Right ventricle myocardium superior (tissue), 1 donor: ENCODE measurements around the gene TNIP3. TPM values are rescaled to one million over a fixed set of nuclear protein-coding genes. Genes with fewer than 3 reads are reported as not detected.

Source experiments
- ATAC-seq: fragments of 200-7000 bp; cut with Tn5 transposase; one replicate; pipeline ENCODE4 v1.9.1; 2020; ENCODE audit warnings: mild to moderate bottlenecking; ENCODE audit not compliant: poor library complexity
- DNase-seq: peaks from one replicate; pipeline ENCODE4 v3.0.0-alpha.2; 2020
- intact Hi-C: fragments of 100-400 bp; cut with DNase I; formaldehyde crosslinking; loops from one replicate; pipeline ENCODE4 v1.11.2; 2022
- total RNA-seq: library from RNA; stranded (reverse); fragmentation: NEBNext Ultra II Directional; extraction: Animal tissue kit (Norgen Biotek cat#: 25700); gene quantifications from one replicate; pipeline ENCODE4 v1.2.1, GENCODE V29; 2021
- donor health status: DM: no; HTN: yes; CAD: no; lungs with severe emphysema.

TNIP3 gene
- total RNA-seq, 1 donor from 2014 or later: not detected

DNA sequence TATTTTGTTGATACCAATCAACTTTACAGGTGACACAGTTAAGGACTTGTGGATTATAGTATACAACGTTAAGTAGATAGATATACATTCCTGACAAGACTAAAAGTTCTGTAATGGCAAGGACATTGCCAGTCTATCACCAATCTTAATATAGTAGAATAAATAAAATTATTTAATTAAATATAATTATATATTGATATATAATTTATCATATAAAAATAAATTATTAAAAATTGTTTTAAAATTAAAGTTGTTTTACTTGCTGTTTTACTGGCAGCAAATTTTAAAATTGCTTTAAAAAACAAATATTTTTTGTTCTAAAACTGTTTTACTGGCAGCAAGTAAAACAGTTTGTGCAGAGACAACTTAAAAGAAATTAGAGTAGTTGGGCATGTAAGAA lies 18.7 kb downstream of the TNIP3 start:
- no peak for ATAC-seq
- intact Hi-C loops: no loop called here
- DNase-seq: no peak

DNA sequence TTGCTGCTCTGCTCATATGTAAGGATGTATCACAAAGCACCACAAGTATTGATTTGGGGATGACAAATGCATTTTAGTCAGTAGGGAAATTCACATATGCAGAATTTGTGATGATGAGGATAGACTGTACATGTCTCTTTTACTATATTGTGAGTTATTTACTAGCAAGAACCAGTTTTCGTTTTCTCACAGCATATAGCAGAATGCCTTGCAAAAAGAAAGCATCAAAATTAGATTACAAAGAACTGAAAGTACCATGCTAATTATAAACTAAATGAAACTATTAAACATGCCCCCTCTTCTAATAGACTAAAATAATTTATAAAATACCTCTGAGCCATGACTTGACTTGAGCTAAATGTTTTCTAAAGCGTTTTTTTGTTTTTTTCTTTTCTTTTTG lies 20.1 kb downstream of the TNIP3 start:
- no peak for DNase-seq
- intact Hi-C loops: no loop called here
- ATAC-seq: no peak

DNA sequence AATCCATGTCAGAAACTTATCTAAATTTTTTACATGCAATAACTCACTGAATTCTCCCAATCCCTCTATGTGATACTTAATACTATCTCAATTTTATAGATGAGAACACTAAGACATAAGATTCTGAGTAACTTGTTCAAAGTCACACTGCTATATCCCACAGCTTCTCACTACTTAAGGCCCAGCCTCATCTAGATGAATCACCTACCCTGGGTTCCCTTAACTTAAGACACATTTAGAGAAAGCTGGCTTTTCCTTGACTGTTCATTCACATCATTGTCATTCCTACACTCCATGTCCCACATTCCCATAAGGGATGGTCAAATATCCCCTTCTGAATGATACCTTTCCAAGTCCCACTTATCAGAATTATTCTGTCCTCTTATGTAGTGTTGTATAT lies 21.0 kb downstream of the TNIP3 start:
- ATAC-seq (no peak), DNase-seq (no peak)
- intact Hi-C loops: no loop called here

DNA sequence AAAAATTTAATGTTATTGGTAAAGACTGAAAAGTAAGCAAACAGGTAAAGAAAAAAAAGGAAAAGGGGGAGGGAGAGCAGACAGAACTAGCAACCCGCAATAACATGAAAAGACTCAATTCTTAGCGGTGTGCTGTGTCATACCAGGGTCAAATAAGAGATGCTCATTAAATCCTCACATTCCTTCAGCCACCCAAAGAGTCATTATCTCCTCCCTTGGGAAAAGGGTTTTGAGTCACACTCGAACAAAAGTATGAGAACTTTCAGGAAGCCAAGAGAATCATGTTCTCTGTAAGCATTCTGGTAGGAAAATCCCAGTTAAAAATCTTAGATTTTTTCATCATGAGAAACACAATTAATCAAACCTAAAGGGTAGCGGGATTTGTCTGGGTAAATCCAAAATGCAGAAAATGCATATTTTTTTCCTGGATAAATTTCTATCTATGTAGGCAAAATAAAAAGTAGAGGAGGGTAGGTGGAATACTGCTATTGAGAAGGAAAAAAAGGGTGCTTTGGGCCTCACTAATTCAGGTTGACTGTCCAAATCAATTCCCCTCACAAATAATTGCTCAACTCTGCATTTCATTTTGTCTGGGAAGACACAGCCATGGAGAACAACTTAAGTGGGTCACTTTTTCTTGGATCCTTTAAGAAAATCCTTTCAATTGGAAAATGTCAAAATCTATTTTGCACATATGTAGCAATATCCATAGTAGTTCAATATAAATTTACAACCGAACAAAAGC lies 23.2 kb downstream of the TNIP3 start:
- intact Hi-C loops: no loop called here
- ATAC-seq: no peak
- DNase-seq: no peak

DNA sequence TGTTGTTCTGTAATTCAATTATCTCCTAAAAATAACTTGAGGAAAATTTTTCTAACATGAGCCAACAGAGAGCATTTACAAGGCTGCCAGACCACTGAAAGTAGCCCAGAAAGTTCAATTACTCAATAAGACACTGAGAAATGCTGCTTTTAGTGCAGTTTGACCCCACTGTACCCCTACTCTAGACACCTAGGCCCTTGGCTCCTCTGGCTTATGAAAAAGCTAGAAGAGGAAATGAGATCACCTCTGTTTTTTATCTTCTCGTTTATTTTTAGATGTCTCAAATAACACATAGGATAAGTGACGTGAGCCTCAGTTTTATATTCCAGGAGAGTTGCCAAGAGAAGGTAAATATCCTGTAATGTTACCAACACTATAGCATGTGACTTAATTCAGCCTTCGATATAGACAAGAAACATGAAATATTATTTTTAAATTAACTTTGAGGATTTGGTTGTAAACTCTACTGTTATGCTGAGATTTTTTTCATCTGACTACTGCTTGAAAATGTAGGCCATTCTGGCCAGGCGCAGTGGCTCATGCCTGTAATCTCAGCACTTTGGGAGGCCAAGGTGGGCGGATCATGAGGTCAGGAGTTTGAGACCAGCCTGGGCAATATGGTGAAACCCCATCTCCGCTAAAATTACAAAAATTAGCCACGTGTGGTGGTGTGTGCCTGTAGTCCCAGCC lies 24.4 kb downstream of the TNIP3 start:
- no peak for DNase-seq

DNA sequence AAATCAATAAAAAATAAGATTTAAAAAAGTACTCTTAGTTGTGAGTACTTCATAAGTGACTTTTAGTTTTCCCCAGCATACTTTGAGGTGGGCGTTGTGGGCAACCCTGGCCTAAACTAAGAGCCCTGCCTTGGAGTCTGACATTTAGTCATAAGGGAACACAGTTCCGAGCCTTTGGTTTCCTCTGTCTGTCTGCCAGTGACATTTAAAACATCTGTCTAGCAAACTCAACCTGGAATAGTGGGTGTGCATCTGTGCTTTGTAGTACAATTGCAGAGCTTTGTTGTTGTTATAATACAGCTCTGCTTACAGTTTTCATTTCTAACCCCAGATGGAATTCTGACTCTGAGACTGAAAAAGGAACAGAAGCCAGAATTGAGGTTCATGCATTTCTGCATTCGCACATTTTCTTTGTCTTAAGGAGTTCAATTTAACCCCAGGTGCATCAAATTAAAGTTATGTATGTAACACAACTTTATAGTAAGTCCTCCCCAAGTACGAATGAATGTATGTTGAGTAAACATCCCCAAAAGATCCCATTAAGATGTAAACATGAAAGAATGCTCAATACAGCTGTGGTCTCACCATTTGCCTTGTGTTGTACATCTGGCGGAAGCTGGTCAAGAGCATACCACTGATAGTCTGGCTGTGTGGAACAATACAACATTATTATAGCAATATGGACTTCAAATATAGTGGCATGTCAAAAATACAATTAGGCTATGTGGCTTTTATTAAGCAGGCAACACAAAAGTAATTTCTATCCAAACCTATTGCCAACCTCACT lies 25.9 kb downstream of the TNIP3 start:
- ATAC-seq (no peak), DNase-seq (no peak)
- intact Hi-C loops: no loop called here

More for the DNA sequence above, 24.4 kb downstream of the TNIP3 start:
- intact Hi-C loops: no loop called here
- ATAC-seq: no peak

DNA sequence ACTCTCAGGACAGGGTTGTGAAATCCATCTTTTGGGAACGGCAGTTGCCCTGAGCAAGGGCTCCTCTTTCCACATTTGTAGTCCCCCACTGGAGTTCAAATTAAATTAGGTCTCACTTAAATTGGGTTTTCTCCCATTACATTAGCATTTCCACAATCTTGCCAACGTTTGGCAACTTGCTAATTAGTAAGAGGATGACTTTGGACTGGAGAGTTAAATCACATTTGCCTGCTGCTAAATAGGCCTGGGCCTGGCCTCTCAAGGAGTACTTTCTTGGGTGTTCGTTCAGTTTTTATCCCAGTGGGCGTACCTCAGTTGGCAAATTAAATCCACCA lies 33.8 kb downstream of the TNIP3 start:
- no peak for ATAC-seq
- DNase-seq: no peak
- intact Hi-C loops: no loop called here

DNA sequence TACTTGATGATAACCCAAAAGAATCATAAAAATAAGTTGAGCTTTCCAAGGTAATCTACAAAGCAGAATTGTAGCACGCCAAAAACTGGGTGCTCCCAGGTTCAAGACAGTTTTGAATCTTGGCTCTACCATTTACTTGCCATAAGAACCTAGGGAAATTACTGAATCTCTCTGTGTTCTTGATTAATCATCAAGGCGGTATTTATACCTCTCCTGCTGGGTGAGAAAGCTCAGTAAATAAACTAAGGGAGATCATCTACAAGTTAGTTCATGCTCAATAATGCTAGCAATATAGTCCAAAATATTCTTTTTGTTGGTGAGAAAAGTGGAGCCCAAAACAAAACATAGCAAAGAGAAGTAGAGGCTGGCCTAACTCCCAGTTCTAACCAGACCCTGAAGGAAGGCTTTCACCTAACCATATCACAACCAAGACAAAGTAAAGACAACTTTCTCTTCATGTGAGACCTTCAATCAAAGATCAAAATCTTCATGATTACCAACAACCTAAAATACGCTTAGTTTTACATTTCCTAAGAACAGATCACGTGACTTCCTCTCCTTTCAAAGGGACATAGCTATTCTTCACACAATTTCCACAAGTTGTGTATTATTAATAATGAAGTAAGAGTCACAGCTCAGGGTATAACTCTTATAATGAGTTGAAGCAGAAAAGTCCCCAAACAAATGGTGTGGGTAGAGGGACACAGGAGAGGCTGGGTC lies 34.4 kb downstream of the TNIP3 start:
- intact Hi-C loops: no loop called here
- DNase-seq: no peak

DNA sequence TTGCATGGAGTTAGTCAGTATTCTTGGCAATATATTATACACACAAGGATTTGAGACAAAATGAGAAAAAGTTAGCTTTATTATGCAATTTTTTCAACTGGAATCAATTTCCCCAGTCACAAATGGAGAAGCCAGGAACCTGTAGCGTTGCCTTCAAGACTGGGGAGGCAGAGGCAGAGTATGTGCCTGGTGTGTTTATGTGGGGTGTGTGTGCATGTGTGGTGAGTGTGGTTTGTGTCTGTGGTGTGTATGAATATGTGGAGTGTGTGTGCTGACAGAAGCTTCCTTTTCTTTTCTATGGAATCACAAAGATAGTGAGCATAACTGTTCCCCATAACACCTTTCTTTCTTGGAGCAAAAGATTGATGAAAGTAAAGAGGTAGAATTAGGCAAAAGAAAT lies 37.0 kb downstream of the TNIP3 start:
- DNase-seq (no peak), ATAC-seq (no peak)
- intact Hi-C loops: no loop called here

More for the DNA sequence above, 34.4 kb downstream of the TNIP3 start:
- ATAC-seq: no peak

DNA sequence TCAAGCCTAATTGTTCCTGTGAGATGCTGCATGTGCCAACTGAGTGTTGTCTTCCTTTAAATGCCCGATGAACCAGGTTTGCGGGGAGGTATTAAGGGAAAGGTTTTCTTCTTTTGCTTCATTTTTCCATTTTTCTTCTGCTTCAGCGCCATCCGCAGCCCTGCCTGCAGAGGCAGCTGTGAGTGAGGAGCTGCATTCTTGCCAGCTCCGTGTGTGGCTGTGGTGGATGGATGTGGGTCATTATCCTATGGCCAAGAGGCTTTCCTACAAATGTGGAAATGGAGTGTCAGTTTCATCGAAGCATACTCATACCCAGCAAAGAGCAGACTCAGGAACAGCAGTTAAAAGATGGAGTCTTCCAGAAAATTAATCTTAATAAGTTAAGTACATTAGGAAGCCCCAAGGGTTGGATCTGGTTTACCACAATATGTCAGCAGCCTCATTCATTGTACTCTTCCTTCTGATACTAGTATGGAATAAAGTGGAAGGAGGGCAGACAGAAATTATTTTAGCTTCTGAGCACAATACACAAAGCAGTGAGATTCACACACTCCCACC lies 37.6 kb downstream of the TNIP3 start:
- ATAC-seq: no peak
- intact Hi-C loops: no loop called here
- no peak for DNase-seq

DNA sequence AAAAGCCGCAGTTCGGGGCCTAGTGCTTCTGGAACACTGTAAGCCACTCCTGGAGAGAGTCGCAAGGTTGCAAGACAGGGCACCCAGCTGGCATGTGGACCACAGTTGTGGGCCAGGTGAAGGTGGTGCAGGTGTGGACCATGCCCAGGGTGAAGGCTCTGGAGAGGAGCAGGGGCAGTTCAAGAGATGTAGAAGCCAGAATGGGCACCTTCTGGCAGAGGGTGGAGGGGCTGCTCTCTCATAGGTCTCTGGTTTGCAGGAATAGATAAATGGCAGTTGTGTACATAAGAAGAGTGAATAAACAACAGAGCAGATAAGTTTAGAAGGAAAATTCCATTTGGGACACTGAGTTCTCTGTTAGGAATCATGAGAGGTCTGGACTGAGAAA lies 38.6 kb downstream of the TNIP3 start:
- no peak for ATAC-seq
- intact Hi-C loops: no loop called here
- no peak for DNase-seq

DNA sequence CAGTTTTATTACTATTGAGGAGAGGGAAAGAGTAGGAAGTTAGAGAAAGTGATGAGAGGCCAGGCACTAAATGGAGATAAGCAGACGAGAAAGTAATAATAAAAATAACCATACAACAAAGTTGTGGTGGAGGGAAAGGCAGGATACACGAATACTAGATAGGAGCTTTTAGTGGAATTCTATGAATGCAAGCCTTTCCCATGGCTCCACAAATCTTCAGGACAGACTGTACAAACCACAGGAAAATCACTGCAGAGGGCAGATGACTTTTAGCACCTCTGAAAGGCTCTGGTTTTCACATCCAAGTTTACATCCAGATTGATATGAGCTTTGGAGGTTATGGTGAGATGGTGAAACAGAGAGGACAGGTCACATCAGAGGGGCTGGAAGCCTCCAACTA lies 41.5 kb downstream of the TNIP3 start:
- ATAC-seq (no peak), DNase-seq (no peak)
- intact Hi-C loops: no loop called here

DNA sequence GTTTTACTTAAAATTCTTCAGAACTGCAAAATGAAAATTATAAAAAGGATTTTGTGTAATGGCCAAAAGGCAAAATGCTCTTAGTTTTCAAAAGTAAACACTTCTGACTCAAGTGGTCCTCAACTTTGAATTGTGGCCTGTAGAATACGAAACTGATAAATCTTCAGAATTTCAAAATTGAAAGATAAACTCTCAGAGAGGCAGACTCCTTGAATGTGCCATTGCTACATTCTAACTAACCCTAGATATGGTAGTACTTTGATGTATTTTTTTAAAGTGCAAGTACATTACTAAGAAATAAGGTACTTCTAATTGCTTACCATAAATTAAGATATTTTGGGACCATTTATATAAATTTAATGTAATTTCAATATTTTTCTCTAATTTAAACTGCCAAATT lies 44.4 kb downstream of the TNIP3 start:
- intact Hi-C loops: no loop called here
- ATAC-seq (no peak), DNase-seq (no peak)

DNA sequence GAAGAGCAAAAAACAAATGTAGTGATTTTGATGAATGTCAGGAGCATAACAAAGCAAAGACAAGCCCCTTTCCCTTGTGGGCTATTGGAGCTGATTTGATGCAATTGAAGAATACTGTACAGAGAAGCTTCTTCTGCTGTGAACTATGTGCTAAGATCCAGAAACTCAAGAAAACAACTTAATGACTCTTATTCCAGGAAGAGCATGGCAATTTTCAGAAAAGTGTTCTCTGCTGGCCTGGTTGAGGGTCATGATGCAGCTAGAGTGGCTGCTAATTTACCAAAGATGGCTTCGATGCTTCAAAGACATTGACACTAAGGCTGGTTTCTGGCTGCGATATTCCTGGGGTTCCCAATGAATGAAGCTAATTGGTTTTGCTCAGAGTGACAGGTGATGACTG lies 45.8 kb downstream of the TNIP3 start:
- ATAC-seq: no peak
- no peak for DNase-seq
- intact Hi-C loops: no loop called here

DNA sequence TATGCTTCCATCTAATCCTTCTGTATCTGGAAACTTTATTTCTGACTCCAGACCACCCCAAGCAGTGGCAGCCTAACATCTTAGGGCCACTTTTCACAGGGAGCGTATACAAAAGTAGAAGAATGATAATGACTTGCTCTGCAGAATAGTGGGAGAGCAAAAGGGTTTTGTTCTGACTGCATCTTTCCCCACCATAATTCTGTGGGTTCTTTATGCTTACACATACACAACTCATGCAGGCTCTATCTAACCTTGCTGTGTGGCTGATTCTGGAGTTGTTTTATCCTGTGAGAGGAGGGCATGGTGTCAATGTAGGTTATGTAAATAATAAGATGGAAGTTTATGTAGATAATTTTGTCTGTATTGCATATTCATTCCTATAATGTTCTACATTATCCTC lies 49.4 kb downstream of the TNIP3 start:
- DNase-seq: no peak
- intact Hi-C loops: no loop called here
- no peak for ATAC-seq

DNA sequence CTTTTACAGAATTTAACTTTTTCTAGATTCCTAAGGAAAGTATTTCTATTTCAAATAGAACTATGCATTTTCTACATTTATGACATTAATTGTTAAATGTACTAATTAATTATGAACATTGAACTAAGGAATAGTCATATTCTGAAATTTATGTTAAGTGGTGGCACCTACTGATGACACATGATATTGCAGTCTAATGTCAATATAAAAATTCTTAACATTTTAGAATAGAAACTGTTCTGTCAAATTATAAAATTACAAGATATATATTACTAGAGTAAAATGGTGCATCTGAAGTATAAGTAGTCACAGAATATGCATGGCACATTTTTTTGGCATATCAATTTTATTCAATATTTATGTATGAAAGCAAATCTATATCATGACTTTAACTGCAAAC lies 51.6 kb downstream of the TNIP3 start:
- intact Hi-C loops: no loop called here
- ATAC-seq: no peak

DNA sequence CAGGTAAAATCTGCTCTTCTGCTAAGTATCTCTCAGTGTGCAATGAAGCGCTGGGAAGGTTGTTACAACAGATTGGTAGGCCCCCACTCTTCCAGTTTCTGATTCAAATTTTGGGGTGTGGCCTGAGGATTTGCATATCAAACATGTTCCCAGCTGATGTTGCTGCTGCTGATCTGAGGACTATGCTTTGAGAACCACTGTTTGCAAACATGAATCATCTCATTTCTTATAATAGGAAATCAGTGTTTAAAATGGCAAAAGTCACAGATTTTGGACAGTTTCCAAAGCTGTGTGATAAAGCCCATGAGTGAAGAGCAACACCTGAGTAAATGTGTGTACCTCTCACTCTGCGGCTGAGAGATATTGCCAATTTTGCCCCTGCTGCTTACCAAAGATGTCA lies 55.6 kb downstream of the TNIP3 start:
- no peak for ATAC-seq
- intact Hi-C loops: no loop called here
- no peak for DNase-seq

More for the DNA sequence above, 51.6 kb downstream of the TNIP3 start:
- no peak for DNase-seq

DNA sequence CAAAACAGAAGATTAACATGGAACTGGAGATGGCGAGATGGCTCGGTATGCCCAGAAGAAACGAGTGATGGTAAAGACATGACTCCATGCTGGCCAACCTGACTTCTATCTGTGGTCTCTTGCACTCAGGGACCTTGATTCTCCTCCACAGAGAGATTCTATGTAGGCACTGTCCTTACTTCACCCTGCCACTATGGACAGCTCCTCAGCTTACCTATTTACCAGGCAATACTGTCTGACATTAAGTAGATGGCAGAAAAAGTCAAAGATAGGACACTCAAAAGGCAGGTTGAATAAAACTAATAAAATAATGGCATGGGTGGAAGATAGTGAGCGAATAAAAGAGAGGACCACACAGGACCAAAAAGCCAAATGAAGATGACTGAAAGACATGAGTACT lies 56.6 kb downstream of the TNIP3 start:
- intact Hi-C loops: no loop called here
- no peak for ATAC-seq
- no peak for DNase-seq
